Measurements from ENCODE around the gene ARHGAP42.

Gene ARHGAP42

GRCh38 chr11:100680070-100680469 is 7.0 kb upstream of the ARHGAP42 start:
- in situ Hi-C loops (cut with HindIII; ENCODE audit: low sequenced_read_pairs), result no loop called here

GRCh38 chr11:100681064-100681502 is 6.0 kb upstream of the ARHGAP42 start:
- in situ Hi-C loops (cut with HindIII; ENCODE audit: low sequenced_read_pairs), result no loop called here

- in situ Hi-C loops (cut with HindIII; ENCODE audit: low sequenced_read_pairs), result no loop called here
Observed at GRCh38 chr11:100682247-100682969, 4.7 kb upstream of the ARHGAP42 start.

GRCh38 chr11:100683126-100683525 is 4.0 kb upstream of the ARHGAP42 start:
- in situ Hi-C loops (cut with HindIII; ENCODE audit: low sequenced_read_pairs), result no loop called here

GRCh38 chr11:100684101-100685065 is 2.7 kb upstream of the ARHGAP42 start:
- in situ Hi-C loops (cut with HindIII; ENCODE audit: low sequenced_read_pairs), result no loop called here

- in situ Hi-C loops (cut with HindIII; ENCODE audit: low sequenced_read_pairs), result no loop called here
Observed at GRCh38 chr11:100686476-100687053, 523 bp upstream of the ARHGAP42 start.

- in situ Hi-C loops (cut with HindIII; ENCODE audit: low sequenced_read_pairs), result no loop called here
Observed at GRCh38 chr11:100687630-100688395, 725 bp downstream of the ARHGAP42 start.

- in situ Hi-C loops (cut with HindIII; ENCODE audit: low sequenced_read_pairs), result no loop called here
Observed at GRCh38 chr11:100689141-100689540, 2.1 kb downstream of the ARHGAP42 start.

GRCh38 chr11:100691896-100692653 is 5.0 kb downstream of the ARHGAP42 start:
- in situ Hi-C loops (cut with HindIII; ENCODE audit: low sequenced_read_pairs), result no loop called here

- in situ Hi-C loops (cut with HindIII; ENCODE audit: low sequenced_read_pairs), result no loop called here
Observed at GRCh38 chr11:100695911-100696310, 8.8 kb downstream of the ARHGAP42 start.

- in situ Hi-C loops (cut with HindIII; ENCODE audit: low sequenced_read_pairs), result no loop called here
Observed at GRCh38 chr11:100703139-100703538, 16.1 kb downstream of the ARHGAP42 start.

- in situ Hi-C loops (cut with HindIII; ENCODE audit: low sequenced_read_pairs), result no loop called here
Observed at GRCh38 chr11:100703801-100704575, 16.9 kb downstream of the ARHGAP42 start.

GRCh38 chr11:100705447-100705846 is 18.4 kb downstream of the ARHGAP42 start:
- in situ Hi-C loops (cut with HindIII; ENCODE audit: low sequenced_read_pairs), result no loop called here

GRCh38 chr11:100706179-100706578 is 19.1 kb downstream of the ARHGAP42 start:
- in situ Hi-C loops (cut with HindIII; ENCODE audit: low sequenced_read_pairs), result no loop called here

- in situ Hi-C loops (cut with HindIII; ENCODE audit: low sequenced_read_pairs), result no loop called here
Observed at GRCh38 chr11:100709233-100709957, 22.3 kb downstream of the ARHGAP42 start.

- in situ Hi-C loops (cut with HindIII; ENCODE audit: low sequenced_read_pairs), result no loop called here
Observed at GRCh38 chr11:100711984-100712383, 24.9 kb downstream of the ARHGAP42 start.

GRCh38 chr11:100712583-100712982 is 25.5 kb downstream of the ARHGAP42 start:
- in situ Hi-C loops (cut with HindIII; ENCODE audit: low sequenced_read_pairs), result no loop called here

- in situ Hi-C loops (cut with HindIII; ENCODE audit: low sequenced_read_pairs), result no loop called here
Observed at GRCh38 chr11:100715165-100715761, 28.2 kb downstream of the ARHGAP42 start.
